HG02678 (cell line): ENCODE results near the gene SHISA8.
A peak's percentile ranks its signal among the peaks of the same experiment; 100 is the strongest.
"Not testable (repeated sequence)": the region's sequence is repeated elsewhere in the genome, so short reads cannot be mapped to it uniquely, and the experiment has no call there.

Experiments used
- ATAC-seq: cut with Tn5 transposase; IDR thresholded peaks from one replicate; pipeline ENCODE4 v1.9.1; 2021; ENCODE audit warnings: mild to moderate bottlenecking, moderate library complexity; ENCODE audit not compliant: unreplicated experiment

The SHISA8 gene

DNA sequence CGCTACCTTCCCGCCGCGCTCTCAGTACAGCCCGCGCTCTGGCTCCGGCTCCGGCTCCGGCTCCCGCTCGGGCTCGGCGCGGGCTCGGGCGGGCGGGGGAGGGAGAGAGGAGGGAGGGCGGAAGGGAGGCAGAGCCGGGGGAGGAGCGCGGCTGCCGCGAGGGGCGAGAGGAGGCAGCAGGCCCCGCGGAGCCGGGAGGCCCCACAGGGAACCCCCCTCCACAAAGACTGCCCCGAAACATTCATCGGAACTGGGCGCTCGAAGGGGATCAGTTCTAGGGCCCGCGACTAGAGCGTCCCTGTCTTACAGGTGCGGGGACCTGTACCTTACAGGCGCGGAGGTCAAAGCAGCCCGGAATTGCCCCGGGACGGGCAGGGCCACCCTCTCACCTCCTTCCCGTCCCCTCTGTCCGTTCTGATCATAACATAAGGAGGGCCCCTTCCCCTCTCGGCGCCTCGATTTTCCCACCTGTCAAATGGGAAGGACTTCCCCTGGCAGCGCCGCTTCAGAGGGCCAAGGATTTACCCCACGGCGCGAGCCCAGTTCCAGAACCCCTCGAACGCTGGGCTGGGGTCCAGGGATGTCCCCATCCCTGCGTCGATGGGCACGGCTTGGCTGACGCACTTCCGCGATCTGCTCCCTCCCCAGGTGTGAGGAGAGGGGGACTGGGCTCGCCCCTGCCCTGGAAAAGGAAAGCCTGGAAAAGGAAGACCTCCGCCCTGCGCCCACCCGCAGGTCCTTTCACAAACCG is at the start of gene SHISA8:
Gene SHISA8 (minus strand): TSS at position 40 of the 751 bp plus-strand sequence. CDS start 407 bp downstream, outside the sequence.
- ATAC-seq, result no peak

- ATAC-seq, result no peak
Observed at GRCh38 chr22:41964112-41964491, 49.2 kb upstream of the SHISA8 start.

- no peak for ATAC-seq
Observed at GRCh38 chr22:41963453-41964111, 48.7 kb upstream of the SHISA8 start.

- ATAC-seq, result peak; percentile 21
Observed at GRCh38 chr22:41957941-41958556, 43.2 kb upstream of the SHISA8 start.

DNA sequence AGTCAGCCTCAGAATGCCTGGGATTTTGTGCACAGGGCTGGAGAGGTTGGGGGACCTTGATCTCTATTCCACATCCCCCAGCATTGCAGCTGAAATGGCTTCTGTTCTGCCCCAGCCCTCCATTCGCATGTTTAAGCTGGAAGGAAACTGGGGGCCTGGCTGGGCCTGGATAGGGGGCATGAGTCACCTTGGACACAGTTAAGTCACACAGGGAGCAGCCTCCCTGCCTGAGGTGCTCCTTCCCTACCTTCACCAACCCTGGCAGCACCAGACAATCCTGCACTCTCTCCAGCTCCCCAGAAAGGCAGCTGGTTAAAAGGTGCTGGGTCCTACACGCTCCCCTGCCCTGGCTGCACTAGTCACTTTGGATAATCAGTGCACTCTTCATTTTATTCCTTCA is 37.8 kb upstream of the SHISA8 start:
- ATAC-seq, result no peak

GRCh38 chr22:41951898-41952474 is 37.1 kb upstream of the SHISA8 start, which contains the start of gene SMIM45:
SMIM45 (plus strand) TSS chr22:41952150.
- ATAC-seq, result no peak

DNA sequence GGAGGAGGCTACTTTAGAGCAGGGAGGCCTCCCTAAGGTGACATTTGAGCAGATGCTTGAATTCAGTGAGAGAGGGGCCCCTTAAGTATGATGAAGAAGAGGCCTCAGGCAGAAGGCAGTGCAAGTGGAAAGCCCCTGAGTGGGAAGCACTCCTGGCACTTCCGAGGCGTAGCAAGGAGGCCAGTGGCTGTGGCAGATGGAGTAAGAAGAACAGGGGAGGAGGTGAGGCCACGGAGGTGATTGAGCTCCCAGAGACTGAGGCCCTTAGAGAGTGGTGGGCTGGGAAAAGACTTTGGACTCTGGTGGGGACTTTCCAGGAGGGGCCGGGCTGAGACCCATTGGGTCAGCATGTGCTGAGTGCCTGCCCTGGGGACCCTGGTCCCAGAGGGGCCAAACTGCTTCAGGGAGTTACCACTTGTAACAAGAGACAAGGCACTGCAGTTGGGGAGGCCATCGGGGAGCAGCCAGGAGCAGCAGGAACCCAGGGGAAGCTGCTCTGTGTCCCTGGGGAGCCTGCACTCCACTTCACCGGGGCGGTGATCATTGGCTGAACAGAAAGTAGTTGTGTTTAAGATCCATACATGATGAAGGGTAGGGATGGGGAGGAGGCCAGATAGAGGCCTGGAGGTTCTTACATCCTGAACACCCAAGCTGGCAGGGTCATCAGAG is 34.6 kb upstream of the SHISA8 start:
- ATAC-seq, result no peak

GRCh38 chr22:41948928-41949296 is 34.0 kb upstream of the SHISA8 start:
- ATAC-seq, result not testable (repeated sequence)

DNA sequence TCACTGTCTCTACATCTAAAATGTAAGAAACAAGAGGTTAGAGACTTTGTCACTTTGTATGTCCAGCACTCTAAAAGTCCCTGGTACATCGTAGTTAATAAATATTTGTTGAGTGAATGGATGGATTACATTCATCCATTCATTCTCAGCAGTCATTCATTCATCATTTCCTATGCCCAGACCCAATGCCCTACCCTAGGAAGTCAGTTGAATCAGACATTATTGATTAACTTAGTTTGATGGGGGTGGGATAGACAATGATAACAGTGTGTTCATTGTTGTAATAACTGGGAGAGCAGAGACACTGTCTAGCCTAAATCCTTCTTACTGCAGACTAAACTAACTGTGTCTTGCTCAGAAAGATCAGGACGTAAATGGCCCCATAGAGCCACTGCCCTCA is 33.3 kb upstream of the SHISA8 start:
- ATAC-seq, result no peak

GRCh38 chr22:41947424-41948080 is 32.7 kb upstream of the SHISA8 start:
- ATAC-seq, result no peak

GRCh38 chr22:41946629-41947423 is 32.0 kb upstream of the SHISA8 start, which contains the start of gene CENPM:
CENPM (minus strand) TSS chr22:41947152; CDS start chr22:41947076, 76 bp downstream.
- peak; percentile 87 for ATAC-seq

DNA sequence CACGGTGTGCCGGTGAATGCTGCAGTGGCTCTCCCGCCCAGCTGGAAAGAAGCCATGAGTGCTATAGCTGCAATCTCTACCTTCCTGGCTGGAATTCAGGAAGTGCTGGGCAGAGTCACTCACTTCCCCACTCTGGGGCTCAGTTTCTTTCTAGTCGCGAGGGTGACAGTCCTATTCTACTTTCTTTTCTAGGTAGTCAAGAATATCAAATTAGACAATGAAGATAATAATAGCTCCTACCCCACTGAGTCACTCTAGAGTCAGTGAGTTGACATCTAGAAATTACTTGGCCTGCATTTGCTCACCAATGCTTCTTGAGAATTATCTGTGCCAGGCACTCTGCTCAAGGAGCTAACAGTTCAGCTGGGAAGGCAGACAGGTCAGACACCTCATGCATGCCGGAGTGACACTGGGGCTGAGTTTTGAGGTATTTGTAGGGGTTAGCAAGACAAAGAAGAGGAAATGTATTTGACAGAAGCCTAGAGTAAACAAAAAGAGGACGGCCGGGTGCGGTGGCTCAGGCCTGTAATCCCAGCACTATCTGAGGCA is 28.9 kb upstream of the SHISA8 start:
- ATAC-seq, result no peak

GRCh38 chr22:41940832-41941765 is 26.2 kb upstream of the SHISA8 start:
- peak; percentile 44 for ATAC-seq

GRCh38 chr22:41939981-41940831 is 25.3 kb upstream of the SHISA8 start:
- peak; percentile 57 for ATAC-seq

DNA sequence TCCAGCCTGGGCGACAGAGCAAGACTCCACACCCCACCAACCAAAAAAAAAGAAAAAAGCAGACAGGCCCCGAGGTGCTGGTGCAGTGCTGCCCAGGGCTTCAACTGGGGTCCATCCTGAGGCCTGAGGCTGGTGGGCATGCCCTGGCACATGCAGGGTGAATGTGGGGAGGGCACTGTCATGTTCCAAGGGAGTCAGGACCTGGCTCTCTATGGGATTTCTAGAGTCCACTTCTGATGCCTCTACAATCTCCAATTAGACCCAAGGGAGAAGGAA is 22.0 kb upstream of the SHISA8 start:
- no peak for ATAC-seq

DNA sequence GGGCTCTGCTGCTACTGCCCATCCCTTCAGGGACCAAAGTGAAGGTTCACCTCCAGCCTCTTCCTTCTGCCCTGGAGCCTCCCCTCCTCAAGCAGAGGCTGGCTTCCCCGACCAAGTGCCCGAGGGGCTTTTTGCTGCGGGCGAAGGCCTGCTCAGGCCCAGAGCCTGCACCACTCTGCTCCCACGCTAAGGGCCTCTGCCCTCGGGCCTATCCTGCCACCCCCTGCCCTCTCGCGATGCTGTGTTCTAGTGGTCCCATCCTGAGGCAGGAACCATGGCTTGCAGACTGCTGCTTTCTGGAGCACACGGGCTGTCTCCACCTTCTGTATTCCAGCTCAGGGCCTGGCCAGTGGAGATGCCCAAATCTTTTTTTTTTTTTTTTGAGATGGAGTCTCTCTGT is 20.6 kb upstream of the SHISA8 start:
- ATAC-seq, result no peak

DNA sequence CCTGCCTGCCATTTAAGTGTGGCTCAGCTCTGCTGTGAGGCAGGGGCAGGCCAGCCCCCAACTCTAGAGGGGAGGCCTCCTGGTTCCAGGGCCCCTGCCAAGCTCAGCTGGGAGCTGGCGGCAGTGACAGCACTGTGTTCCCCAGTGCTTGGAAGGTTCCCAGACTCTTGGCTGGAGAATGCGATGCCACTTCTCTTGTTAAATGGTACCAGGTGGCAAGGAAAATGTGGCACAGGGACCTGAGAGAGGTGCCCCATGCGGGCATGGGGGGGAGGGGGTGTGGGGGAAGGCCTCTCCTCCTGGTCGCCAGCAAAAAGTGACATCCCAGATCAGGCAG is 20.1 kb upstream of the SHISA8 start:
- no peak for ATAC-seq
